T-helper 2 cell (primary cell): ENCODE results near the gene CACNA1H.

Experiments
- DNase-seq, 5 experiments: peaks; one replicate each; pipeline versions ENCODE4 v3.0.0 to v3.0.0-alpha.2; 2012 to 2022

Gene CACNA1H

DNA sequence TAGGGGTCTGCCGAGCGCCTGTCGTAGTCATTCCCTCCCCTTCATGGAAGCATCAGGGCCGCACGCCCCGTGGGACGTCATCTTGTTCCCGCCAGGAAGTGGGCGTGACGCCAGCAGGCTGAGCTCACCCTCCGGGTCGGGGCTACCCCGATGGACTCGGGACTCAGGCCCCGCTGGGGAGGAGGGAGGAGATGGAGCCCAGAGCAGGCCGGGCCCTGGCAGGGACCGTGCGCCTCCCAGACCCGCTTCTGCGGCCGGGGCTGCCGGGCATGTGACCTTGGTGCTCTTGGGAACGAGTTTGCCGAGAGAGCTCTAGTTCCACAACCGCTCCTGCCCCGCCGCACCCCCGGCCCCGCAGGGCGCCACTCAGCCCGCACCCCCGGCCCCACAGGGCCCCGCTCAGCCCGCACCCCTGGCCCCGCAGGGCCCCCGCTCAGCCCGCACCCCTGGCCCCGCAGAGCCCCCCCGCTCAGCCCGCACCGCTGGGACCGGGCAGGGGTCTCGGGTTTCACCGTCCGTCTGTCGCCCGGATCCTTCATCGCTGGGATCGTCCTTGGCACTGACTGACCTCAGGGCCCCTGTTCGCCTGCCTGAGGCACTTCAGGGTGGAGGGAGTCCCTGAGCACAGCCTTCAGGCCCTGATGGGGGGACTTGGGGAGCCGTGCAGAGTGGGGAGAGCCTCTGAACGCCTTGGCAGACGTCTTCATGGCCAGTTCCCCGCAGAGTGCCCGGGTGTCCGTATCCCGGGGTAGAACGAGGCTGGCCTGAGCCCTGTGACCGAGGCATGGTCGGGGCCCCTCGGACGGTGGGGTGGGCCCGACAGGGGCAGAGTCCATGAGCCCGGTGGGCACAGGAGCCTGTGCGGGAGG, 5.8 kb downstream of the CACNA1H start:
- DNase-seq: no peak

DNA sequence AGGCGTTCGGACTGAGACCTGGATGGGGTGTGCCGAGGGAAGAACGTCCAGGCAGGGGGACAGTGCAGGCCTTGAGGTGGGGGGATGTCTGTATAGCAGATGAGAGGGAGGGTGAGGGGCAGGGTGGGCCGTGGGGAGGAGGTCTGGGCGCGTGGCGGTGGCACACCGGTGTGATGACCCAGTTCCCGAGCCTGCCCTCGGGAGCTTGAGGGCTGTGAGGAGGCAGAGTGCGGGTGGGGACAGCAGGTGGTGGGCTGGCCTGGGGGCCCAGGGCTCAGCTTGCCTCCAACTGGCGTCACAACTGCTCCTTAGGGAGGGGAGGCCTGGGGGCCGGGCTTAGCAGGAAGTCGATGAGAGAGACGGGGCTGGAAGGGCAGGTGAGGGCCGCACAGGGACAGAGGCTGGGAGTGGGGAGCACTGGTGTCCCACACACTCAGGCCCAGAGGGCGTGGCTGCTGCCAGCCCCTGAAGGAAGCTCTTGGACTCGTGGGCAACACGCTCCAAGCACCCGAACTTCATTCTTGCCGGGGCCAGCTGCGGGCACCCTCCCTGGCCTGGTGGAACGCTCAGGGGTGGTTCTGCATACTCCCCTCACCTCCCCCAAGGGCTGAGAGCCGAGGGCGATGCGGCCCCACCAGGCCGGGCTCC, 6.5 kb downstream of the CACNA1H start:
- no peak for DNase-seq

DNA sequence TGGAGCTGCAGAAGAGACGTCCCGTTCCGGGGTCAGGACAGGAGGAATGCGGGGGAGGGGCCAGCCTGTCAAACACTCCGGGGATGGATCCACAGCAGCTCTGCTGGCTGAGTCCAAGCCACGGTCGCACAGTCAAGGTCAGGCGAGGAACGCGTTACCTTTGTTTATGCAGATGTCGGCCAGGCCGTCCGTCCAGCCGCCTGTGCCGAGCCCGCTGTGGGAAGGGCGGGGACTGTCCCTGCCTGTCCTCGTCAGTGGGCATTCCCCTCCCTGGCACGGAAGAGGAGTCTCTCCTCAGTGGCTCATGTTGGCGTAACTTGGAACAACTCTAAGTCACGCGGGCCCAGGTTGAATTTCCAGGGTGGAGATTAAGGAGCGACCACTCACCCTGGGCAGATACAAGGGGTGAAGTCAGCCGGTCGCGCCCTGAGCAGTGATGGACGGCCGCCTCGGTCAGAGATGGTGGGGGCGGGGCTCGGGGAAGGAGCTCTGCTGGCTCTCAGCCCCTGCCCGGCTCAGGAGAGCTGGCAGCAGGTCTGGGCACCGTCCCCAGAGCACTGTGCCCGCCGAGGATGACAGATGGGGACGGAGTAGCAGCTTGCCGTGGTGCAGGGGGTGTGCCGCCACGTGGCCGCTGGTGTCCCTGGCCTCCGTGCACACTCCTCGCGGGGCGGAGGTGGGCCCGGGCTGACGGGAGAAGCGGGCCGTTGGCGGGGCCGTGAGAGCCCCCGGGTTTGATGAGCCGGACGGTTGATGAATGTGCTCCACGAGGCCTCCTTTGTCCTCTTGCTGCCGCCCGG, 7.3 kb downstream of the CACNA1H start:
- DNase-seq: no peak

DNA sequence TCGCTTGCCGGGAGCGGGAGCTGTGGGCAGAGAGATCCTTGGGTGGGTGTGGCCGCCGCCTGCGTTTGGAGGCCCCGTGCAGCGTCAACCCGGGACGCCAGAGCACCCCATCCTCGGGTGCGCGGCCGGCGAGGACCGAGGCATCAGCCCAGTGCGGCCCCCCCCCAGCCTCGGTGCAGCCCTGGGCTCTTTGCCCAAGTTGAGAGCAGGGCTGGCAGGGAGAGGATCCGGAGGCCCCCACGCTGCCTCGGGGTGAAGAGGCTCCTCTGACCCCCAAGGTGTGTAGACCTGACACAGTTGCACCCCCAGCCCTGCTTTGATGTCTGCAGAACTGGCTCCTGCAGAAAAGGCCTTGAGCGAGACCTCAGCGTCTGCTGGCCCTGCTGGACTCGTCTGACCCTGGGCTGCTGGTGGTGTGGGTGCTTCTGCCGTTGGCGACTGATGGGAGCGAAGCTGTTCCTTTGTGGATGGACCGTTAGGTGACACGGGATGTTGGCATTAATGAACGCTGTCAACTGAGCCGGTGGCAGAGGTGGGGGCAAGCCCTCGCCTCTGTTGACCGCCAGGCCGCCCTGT, 8.0 kb downstream of the CACNA1H start:
- no peak for DNase-seq

DNA sequence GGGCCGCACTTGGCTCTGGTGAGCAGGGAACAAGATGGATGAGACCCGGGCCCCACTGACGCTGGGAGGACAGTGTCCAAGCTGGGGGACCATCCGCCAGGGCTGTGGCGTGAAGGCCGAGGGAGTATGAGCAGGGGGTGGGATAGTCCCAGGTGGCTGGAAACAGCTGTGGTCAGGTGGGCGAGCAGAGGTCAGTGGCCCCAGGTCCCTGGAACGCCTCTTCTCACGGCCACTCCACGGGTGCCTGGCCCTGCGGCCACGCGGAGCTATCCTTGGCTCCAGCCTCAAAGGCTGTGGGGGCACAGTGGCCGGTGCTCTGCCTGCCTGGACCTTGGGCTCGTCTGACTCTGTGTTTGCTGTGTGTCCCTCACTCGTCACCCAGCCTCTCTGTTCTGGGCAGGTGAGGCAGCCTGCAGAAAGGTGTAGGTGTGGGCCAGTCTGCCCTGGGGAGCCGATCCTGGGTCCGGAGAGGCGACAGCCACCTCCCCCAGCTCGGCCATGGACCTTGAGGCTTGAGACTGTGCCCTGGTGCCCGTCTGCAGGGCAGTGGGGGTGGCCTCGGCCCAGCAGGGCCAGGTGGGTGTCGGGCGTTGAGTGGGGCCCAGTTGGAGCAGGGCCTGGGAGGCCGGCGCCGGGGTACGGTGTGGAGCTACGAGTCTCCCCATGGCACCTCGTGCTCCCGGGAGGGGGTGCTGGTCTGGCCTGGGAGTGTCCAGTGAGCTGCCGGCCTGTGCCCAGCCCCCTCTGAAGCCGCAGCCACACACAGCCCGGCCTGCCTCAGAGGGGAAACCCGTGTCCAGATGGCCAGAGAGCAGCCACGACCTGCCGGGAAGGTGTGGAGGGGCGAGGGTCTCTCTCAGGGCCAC, 10.0 kb downstream of the CACNA1H start:
- DNase-seq: no peak

DNA sequence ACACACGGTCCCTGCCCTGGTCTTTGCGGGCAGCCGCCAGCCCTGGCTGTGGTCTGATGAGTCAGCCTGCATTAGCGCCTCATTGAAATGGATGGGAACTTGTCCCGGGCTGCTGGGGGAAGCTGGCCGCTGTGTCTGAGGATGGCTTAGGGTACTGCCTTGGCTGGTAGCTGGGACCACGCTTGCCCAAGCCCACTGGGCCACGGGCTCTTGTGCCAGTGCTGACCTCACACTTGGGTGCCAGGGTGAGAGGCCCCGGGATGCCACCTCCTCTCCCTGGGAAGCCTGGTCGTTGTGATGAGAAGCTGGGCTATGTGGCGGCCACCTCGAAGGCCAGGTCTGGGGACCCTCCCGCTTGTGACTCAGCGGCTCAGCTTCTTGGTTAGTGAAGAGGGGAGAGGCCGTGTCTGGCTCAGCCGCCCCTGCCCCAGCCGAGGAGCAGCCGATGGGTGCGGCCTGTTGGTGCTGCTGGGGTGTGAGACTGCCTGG, 10.7 kb downstream of the CACNA1H start:
- DNase-seq: no peak

DNA sequence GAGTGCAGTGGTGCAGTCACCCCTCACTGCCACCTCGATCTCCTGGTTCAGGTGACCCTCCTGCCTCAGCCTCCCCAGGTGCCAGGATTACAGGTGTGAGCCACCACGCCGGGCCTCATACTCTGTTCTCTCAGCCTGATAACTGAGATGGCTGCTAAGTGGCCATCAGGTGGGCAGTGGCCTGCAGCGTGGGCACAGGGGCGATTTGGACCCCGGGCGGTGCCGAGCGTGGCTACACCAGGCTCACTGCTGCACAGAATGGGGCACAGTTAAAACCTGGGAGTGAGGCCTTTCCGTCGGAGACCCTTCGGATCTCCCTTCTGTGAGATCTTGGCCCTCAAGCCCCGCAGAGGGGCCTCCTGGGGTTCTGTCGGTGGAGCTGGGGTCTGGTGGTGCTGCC, 11.5 kb downstream of the CACNA1H start:
- DNase-seq: no peak

DNA sequence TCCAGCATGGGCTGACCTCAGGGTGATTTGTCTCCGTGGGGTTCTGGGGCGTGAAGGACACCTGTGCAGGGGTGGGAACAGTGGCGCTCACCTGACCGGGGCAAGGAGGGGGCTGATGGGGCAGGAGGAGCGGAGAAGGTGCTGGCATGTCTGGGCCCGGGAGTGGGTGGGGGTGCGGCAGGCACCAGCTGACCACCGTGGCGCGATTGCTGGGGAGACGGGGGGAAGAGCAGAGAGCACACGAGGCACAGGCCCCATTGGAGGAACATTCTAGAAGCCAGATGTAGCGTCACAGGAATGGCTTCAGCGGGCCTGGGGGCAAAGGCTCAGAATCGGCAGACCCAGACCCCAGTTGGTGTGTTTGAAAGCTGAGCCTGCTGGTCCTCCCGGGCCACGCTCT, 12.1 kb downstream of the CACNA1H start:
- DNase-seq: no peak

DNA sequence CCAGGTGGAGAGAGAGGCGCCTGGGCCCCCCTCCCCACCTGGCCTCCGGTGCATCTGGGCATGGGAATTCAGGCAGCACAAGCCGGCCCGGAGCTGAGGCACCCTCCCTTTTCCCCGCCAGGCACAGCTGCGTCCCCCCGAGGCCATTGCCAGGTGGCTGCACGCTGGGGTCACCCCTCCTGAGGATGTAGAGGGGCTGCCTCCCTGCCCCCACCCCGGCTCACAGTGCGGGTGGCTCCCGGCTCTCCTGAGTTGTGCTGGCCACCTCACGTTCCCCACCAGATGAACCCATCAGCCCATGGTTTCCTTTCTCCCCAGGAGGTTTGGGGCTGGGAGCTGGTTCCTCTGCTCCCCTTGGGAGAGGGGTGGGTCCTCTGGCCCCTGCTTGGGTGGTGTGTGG, 12.6 kb downstream of the CACNA1H start:
- DNase-seq: no peak

DNA sequence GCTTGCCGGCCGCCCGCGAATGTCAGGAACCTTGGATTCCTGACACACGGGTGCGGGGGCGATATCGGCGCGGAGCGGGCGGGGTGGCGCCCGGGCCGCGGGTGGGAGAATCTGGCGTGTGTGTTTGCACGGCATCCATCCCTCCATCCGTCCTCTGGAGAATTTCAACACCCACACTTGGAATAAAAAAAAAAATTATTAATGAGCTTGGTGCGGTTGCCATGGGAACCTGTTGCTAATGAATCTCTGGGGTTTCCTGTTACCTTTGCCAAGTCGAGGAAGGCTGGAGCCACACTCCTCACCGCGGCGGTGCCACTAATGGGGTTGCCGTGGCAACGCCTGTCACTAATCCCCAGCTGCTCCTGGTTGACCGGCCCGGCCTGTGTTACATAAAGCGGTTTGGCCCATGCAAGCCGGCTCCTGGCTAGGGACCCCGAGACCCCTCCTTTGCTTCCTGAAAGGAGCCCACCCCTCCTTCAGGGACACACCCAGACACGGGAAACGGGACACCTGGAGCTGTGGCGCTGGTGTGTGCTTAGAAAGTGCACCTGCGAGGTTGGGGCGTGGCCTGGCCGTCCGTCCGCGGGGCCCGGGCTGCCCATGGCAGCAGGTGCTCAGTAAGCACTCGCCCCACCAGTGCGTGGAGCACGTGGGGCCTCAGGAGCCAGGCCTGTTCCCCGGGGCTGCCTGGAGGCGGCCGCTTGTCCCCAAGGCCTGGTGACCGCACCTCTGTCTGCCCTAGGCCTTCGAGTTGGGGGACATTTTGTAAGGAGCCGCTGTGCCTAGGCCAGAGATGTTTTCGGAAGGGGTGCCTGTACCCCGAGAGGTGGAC, 14.6 kb downstream of the CACNA1H start:
- DNase-seq: no peak

DNA sequence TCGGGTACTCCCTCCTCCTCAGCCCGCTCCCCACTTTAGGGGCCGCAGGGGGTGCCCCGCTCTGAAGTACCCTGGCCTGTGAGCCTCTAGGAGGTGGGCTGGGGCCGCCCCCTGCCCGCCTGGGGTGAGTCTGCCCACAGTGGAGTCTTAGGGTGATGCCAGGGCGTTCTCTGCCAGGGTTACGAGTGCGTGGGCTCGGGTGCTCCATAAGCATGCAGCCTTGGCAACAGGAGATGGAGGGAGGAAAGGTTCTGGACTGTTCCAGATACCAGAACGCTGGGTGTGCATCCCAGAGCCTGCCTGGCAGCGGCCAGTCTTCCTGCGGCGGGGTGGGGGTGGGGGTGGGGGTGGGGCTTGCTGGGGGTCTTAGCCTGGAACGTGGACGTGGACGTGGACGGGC, 15.9 kb downstream of the CACNA1H start:
- DNase-seq: no peak

DNA sequence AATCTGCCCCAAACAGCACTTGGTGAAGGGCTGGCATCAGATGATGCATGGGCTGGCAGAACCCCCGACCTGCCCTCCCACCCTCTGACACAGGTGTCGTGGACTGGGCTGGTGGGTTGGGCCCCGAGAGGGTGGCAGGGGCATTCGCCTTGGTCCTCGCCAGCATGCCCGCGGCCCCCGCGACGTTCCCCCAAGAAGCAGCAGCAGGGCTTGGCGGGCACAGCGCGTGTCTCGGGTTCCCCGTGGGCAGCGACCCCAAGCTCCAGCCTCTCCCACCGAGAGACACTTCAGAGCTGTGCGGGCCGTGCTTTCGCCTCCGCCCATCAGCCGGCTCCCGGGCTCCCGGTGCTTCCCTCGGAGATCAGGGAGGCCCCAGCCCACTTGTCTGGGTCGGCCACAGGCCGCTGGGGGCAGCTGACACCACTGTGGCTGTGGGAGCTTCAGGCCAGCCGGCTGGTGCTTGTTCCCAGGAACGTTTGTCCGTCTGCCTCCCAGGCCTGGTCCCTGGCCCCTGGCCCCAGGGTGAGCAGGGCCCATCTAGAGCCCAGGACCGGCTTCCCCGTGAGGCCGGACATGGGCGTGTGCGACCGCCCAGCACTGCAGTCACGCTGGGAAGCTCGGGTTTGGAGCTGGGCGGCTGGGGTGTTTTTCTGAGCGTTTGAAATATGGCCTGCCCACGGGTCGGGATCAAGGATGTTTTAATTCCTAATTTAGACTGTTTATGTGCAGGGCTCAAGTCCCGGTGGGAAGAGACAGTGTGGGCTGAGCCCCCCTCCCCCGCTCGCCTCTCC, 16.6 kb downstream of the CACNA1H start:
- no peak for DNase-seq

DNA sequence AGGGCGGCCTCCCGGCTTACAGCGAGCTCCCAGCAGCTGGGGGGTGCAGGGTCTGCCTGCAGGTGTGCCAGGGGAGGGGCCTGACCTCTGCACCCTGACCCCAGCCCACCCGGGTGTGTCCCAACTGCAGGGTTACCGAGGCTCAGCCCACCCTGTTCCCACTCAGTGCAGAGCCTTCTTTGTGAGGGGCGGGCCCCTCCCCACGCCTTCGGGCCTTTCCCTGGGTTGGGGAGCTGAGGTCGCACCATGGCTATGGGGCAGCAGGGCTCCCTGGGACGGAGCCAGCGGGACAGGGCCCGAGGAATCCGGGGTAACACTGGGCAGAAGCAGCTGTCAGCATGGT, 17.1 kb downstream of the CACNA1H start:
- no peak for DNase-seq

DNA sequence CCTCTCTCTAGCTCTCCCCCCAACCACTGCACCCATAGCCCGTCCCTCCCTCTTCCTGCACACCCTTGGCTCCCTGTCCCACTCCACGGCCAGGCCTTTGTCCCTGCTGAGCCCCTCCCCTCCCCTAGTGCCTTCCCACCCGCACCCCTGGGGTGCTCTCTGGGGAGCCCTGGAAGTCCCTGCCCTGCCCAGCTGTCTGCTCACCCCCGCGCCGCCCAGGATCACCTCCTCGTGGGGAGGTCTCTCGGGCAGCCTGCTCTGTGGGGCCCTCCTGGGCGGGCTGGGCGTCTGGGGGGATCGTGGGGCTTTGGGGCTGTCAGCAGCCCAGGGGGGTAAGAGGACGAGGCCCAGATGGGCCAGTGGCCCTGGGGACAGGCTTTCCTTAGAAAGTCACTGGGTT, 18.1 kb downstream of the CACNA1H start:
- DNase-seq: no peak

DNA sequence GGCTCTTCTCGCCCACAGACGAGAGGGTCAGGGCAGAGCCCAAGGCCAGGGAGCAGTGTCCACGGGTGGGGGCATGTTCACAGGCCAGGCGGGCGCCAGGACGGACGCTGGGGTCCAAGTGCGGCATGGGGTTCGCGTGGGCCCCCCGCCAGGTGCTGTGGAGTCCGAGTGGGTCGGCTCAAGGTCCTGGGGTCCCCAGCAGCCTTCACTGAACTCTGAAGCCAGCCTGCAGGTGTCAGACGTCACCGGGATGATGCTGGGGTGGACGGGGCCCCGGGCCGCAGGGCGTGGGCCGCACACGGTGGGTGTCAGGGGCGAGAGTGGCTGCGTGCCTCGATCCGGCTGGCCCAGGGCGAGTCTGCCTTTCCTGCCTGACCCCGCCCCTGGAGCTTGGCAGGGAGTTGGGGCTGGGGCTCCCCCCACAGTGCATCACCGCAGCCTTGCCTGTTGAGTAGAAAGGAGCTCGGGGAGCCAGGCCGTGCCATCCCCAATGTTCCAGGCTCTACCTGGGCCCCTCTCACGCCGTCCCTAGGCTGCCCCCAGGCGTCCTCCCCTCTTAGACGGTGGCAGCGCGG, 19.0 kb downstream of the CACNA1H start:
- no peak for DNase-seq

DNA sequence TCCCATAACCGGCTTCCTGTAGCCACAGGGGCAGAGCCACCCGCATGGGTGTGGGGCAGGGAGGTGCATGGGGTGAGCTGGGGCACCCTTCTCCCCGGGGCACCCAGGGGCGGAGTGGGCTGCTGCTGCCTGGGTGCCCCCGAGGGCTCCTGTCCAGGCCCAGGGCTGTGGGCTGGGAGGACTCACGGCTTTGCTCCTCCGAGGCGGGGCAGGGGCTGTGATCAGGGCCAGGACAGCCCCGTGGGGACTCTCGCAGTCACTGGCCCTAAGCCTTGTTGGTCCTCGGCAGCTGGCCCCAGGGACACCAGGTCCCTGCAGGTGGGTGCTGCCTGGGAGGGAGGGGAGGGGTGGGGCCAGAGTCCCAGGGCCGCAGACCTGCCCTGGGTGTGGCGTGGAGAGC, 19.7 kb downstream of the CACNA1H start:
- no peak for DNase-seq

DNA sequence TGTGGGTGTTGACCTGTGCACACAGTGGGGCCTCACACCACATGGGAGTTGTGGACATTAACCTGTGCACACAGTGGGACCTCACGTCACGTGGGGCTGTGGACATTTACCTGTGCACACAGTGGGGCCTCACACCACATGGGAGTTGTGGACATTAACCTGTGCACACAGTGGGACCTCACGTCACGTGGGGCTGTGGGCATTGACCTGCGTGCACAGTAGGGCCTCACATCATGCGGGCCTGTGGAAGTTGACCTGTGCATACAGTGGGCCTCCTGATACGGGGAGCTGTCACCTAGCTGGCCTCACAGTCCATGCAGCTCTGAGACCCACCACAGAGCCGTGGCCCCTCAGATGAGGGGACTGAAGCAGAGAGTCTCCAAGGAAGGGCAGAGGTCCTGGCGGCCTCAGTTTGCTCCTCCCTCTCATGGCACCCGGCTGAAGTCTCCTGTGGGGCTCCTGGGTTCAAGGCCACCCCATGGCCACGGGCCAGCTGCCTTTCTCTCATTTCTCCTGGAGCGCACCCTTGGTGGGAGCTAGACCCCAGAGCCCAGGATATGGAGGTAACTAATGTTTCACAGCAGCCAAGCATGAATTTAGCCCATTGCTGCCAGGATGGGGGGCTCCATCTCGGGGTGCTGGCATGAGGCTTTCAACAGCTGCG, 21.0 kb downstream of the CACNA1H start:
- DNase-seq: no peak

DNA sequence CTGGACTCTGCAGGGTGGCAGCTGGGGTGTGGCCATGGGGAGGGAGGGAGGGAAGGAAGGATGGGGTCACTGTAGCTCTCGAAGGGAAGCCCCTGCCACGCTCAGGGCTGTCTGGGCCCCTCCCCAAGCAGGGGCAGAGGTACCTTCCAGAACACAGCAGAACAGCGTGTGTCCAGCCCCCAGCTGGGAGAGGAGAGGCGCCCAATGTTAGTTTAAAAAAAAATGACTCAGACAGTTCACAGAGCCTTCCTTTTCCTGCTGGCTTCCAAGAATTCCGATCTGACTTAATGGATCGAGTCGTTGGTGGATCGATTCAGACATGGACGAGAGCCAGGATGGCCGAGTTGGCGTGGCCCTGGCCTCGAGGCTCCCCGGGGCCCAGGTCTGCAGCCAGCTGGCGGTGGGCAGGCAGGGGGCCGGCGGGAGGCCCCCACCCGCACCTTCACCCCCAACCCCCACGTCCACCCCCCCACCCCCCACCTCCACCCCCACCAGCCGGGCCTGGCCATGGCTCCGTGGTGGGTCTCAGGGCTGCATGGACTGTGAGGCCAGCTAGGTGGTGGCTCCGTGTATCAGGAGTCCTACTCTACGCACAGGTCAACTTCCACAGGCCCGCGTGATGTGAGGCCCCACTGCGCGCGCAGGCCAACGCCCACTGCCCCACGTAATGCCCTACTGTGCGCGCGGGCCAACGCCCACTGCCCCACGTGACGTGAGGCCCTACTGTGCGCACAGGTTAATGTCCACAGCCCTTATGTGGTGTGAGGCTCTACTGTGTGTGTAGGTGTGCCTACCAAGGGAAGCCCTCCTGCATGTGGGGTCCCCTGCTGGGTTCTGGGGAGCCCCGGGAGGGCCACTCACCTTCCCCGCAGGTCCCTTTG, 21.8 kb downstream of the CACNA1H start:
- DNase-seq: no peak
